NCI-H82 treated with DMSO at 0.1 percent for 48 hours (cell line): ENCODE measurements around the gene DNER.

ENCODE experiments used
- DNase-seq: peaks from one replicate; lab custom pipeline; 2025; ENCODE audit not compliant: unreplicated experiment; lab: John Stamatoyannopoulos, UW

DNER gene

GRCh38 chr2:229446350-229446749 lies 268.0 kb downstream of the DNER start:
- DNase-seq = no peak

GRCh38 chr2:229445501-229446211 lies 268.7 kb downstream of the DNER start:
- no peak for DNase-seq

DNA sequence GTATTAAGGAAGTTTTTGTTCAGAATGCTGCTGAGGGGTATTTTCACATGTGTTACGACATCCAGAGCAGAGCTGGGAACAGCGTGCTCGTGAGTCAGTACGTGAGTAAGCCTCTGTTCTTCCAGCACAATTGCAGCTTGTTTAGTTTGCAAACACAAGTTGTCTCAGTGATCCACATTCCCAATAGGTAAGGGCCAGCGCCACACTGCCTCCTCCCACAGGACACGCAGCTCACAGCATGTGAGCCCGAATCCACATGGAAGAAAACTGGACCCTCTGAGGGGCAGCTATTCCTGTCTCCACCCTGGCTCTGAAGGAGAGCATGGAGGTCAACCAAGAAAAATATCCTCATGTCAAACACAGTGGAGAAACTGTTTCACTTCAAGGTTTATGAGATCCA lies 269.3 kb downstream of the DNER start:
- DNase-seq = no peak

DNA sequence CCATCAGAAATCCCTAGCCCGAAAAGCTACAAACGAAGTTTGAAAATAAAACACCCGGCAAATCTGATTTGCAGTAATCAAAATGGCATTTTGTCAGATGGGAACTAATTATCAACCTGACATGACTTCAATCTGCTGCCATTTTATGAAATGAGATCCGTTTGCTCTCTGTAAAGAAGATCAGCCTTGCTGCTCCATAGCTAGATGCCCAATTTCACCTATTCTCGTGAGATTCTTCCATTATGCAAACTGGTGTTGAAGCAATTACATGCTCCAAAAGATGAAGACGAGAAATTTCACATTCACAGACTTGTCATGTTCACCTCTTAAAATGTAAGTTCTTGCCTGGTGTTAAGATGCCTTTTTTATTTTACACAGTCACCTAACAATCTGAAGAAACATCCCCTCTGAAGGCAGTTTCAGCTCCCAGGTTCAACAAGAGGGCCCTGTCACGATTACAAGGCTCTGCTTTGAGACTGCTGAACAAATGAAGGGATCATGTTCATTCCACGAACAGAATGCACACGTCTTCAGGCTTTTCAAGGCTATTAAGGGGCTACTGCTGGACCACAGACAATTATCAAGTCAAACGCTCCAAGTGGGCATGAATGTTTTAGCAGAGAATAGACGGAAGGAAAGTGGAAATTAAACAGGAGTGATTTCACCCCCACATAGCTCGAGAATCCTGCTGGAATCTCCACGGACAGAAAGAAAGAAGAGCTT lies 270.6 kb downstream of the DNER start:
- DNase-seq = no peak

DNA sequence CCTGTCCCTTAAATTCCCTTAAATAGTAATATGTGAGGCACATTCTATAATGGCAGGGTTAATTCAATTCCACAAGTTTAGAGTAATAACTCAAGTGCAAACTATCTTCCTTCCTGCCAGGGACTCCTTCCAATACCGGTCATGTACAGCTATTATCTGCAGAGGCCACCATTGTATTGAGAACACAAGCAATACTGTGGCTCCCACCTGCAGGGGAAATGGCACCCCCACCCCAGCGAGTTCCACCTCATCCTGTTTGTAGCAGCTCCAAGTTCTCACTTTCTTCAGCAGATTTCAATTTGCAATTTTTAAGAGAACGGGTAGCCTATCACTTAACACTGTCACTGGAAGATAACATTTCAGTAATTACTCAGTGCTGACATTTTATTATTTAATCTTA lies 271.2 kb downstream of the DNER start:
- DNase-seq = no peak

DNA sequence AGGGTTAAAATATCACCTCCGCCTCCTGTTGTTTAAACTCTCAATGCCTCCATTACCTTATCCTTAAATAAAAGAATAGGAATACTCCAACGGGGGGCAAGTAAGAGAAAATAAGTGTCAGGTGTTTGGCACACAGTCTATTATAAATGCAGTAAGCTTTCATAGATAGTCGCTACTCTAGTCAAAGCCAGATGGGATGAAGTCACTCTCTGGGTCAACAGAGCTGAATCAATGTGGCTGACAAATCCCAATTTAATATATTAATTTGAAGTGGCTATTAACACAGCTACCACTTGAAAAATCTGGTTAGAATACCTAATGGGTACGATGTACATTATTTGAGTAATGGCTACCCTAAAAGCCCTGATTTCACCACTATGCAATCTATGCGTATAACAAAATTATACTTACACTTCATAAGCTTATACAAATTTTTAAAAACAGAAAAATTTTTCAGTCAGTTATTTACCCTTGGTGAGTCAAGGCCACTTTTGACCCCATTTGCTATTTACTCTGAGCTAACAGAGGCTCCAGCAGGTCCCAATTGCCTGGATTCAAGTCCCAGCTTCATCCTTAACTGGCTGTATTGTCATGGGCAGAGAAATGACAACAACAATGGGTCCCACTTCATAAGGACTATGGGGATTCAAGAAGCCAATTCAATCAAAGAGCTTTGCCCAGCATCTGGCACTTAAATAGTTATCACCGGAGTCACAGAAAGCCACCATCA lies 275.8 kb downstream of the DNER start:
- DNase-seq = no peak

DNA sequence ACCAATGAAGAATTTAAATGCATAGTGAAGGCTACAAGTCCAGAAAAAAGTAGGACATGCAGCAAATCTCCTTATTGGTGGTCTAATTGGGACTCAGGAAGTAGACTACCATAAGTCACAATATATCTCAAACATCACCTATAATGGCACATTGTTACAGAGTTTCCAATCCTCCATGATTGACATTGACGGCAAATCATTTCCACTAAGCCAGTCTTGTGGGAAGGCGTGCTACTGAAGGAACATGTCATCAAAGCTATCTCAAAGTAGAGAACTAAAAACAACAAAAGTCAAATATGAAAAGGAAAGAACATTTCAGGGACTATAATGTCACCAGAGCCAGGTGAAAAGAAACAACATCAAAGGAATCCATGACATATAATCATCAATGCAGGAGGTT lies 276.9 kb downstream of the DNER start:
- DNase-seq = no peak

DNA sequence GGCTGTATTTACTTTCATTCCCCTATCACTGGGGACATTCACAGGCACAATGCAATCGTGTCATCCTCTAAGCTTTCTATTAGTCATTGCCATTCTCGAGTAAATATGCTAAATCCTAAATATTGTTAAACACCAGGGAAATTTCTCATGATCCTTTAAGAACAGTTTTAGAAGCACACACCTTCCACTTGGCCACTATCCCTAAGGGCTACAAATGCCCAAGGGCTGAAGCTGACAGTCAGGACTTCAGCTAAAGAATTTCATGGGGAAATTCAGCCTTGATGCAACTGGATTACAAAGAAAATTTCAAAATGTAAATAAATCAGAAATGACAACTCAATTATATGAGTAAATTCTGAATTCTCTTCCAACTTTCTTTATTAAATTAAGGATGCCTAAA lies 280.2 kb downstream of the DNER start:
- no peak for DNase-seq

DNA sequence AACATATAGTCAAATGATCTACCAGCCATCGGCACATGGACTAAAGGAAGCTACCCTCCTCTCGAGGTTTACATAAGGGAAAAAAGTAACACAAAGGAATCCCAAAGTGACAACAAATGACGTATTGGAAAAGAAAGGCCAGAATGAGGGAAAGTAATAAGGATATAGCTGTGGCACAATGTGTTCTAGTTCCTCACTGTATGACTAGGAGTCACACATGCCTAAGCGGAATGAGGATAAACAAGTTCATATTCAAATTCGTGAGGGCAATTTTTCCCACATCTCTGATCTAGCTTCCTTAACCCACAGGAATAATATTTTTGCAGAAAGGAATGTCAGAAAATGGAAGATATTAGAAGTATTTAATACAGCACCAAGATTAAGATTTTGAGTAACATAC lies 281.0 kb downstream of the DNER start:
- DNase-seq = no peak

DNA sequence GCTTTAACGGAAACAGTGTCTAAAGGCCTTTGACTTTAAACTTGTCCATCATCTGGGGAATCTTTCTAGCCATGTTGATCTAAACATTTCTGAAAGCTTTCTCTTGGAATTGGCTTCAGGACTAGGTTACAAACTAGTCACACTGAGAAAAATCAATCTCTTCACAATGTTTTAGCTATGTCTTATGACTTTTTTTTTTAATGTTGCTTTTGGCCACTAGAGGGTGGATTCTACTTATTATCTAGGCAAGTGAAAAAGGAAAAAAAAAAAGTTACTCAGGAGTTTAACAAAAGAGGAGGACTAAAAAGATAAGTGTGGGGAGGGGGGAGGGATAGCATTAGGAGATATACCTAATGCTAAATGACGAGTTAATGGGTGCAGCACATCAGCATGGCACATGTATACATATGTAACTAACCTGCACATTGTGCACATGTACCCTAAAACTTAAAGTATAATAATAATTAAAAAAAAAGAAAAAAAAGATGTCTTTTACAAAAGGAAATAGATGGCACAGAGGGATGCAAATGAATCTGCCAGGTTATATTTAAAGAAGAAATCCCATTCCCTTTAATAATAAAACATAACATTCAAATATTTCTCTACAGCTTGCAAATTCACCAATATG lies 282.9 kb downstream of the DNER start:
- DNase-seq = no peak

GRCh38 chr2:229429589-229429988 lies 284.8 kb downstream of the DNER start:
- no peak for DNase-seq

DNA sequence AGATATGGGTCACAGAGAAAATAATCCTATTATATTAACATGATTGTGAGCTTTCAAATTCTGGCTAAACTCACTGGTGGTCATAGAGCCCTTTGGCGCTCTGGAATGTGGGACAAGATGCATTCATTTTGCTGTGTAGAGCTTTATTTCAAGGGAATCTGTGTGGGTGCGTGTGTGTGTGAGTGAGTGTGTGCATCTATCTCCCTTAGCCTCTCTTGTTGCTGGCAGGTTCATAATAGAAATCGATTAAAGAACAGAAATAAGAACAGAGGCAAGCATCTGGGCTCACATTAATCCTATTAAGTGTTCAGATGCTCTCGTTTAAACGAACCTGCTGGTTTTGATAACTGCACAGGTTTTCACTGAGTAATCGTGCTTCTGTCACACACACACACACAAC lies 287.9 kb downstream of the DNER start:
- DNase-seq = no peak

DNA sequence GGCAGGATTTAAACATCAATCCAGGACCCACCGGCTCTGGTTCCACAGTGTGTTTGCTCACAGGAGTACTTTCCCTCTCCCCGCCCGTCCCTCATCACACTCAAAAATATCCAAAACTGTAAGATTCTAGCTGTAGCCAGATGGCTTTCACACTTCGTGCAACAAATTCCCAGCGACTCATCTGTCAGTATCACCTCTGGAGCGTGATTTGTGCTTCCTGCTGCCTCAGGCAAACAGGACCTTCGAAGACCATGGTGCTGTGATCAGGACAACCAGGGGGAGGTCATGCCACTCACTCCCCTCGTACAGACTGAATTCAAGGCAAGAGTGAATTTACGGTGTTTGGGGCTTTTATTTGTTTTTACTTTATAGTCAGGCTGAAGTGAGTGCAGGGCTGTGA lies 288.8 kb downstream of the DNER start:
- DNase-seq = no peak

- no peak for DNase-seq
Observed at GRCh38 chr2:229422063-229422462, 292.3 kb downstream of the DNER start.

DNA sequence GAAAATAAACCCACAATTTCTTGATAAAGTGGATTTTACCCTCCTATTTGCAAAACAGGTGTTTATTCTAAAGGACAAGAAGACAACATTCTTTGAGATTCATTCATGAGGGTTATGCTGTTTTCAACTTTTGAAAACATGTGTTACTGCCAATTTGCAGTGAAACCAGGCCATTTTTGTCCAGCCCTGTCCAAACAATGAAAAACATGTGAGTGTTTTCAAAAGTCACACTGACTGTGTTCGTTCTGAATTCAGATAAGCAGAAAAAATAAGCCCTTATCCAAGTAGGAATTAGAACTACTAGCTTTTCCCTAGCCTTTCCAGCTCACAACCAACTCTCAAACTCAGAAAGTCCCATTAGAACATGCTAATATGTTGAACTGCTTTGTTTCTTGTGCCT lies 295.2 kb downstream of the DNER start:
- no peak for DNase-seq

- DNase-seq = no peak
Observed at GRCh38 chr2:229417916-229418315, 296.4 kb downstream of the DNER start.

DNA sequence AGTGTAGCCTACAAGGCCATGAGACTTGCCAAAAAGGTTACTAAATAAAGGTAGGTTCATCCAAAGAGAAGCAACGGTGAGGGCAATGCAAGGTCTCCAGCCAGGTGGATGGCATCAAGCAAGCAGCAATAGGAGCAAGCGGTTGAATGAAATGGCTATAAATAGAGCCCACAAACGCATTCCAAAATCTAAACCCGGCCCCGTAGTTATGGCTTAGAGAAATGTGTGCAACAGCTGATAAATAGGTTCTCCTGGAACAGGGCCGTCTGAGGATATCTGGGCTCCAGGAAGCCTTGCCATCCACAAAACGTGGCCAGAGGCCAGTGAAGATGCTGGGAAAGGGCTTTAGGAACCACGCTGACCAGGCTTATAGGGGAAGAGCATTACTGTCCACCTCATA lies 297.2 kb downstream of the DNER start:
- no peak for DNase-seq

DNA sequence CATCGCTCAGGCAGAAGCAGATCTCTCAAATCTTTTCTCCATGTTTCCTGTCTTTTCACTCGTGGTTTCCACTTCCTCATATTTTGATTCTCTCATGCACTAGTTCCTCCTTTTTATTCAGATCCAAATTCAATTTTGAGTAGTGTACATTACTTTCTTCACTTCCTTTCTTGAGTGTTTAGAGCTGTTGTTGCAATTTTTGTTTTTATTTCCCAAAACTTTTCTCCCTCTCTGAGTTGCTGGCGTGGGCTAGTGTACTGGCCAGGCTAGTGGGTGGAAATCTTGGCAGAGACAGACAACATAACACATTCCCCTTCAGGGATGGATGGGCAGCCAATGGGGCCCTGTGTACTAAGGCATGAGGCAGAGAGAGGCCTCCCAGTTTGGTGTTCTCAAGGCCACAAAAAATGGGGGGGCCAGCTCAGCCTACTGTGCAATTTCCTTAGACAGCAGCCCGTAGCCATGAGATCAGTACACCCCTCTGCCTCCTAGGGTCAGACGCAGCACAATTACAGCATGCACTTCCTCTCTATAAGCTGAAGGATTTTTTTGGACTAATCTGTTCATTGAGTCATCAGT lies 298.1 kb downstream of the DNER start:
- no peak for DNase-seq

- no peak for DNase-seq
Observed at GRCh38 chr2:229414631-229415030, 299.7 kb downstream of the DNER start.

DNA sequence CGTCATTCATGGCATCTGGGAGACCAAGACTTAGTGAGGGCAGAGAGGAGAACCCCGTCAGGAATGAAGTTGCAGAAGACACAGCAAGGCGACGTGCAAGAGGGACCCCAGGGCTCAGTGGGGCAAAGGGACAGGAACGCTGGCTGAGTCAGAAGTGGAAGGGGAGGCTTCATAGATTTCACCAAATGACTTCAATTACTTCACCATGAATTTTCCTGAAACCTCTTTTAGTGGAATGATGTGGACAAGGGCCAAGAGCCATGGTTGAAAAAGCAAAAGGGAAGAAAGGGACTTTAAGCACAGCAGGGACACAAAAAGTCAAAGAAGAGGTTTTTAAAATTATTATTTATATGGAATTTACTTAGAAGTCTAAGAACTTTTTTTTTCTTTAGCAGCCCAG lies 301.7 kb downstream of the DNER start:
- no peak for DNase-seq

- no peak for DNase-seq
Observed at GRCh38 chr2:229410946-229411345, 303.4 kb downstream of the DNER start.
